ENCODE results near the gene LAMP1.

- TF ChIP-seq CTCF (IDR thresholded peaks at IDR 0.05) = no peak
- TF ChIP-seq POLR2A (IDR thresholded peaks at IDR 0.05) = no peak
Observed at GRCh38 chr13:113305208-113305607, 8.2 kb downstream of the LAMP1 start.
